HCEC 1CT (cell line): Measurements from ENCODE around the gene OVOL1.
"Not testable (repeated sequence)": the region's sequence is repeated elsewhere in the genome, so short reads cannot be mapped to it uniquely, and the experiment has no call there.

ENCODE experiments used
- DNase-seq: peaks from one replicate; pipeline ENCODE4 v3.0.0-alpha.2; 2017

Gene OVOL1

DNA sequence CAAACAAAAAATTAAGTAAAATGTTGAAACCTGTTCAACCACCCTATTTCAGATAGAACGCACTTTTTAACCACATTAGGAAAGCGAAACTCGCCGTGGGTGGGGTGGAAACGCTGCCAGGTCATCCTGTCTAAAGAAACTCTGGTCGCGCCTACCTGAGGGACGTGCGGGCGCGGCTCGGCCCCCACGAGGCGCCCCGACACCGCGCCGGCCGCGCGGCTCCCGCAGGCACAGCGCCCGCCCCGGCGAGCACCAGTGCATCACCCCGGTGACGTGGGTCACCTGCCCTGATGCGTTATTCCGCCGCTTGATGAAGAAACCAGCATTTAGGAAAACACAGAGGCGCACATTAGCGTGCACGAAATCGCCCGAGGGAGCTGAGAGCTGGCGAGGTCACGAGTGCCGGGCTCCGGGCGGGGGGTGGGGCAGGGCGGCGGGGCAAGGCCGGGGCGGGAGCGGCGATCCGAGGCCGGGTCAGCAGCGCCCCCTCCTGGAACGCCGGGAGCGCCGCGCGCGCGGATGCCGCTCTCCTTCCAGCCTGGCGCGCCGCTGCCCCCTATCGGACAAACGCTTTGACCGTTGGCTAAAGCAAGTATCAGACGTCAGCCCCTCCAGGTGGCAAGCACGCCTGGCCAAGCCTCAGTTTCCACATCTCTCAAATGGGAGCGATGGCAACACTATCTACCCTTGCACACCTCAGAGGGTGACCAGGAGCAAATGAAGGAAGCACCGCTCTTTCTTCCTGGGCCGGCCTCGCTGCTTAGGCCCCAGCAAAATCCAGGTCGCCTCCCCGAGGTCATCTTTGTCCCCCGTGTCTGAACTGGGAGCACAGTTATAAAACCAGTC, 31.2 kb downstream of the OVOL1 start:
- DNase-seq, result peak; percentile 78

DNA sequence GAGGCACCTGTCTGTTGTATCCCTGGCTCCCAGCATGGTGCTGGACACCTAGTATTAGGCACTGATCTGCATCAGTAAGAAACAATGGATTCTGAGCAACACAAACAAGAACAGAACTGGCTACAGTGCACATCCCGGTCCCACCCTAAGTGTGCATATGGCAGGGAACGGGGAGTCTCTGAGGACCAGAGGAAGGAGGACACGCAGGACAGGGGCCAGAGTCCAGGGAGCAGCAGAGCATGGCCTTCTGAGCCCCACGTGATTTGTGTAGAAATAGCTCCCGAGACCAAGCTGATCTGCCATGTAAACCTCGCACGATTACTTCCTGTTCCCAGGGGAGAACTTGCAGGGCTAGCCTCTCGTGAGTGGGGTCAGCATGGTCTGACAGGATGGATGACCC, 34.2 kb downstream of the OVOL1 start:
- DNase-seq, result no peak

DNA sequence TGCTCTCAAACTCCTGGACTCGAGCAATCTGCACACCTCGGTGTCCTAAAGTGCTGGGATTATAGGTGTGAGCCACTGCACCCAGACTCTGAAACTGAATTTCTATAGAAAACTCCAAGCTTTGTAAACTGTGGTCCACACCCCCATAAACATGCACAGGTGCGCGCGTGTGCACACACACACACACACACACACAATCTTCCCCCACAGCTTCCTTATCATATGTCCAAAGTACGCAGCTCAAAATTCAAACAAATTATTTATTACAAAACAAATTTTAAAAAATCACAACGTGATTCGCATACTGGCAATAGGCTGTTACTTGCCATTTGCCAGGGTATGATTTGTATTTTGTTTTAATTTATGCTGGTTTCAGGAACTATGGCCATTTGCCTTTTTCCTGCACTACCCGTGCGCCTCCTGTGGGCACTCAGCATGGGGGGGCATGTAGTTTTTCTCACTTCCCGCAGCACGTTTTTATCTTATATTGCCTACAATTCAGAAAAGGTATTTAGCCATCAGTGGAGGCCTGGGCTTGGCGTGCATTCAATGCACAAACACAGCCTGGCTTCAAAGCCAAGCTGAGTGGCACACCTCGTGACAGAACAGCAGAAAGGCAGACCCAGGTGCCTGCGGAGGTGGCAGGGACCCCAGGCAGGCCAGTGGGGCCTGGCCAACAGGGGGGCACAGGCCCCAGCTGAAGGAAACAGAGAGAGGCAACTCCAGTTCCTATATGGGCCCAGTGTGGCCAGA, 36.1 kb downstream of the OVOL1 start:
- DNase-seq, result no peak

DNA sequence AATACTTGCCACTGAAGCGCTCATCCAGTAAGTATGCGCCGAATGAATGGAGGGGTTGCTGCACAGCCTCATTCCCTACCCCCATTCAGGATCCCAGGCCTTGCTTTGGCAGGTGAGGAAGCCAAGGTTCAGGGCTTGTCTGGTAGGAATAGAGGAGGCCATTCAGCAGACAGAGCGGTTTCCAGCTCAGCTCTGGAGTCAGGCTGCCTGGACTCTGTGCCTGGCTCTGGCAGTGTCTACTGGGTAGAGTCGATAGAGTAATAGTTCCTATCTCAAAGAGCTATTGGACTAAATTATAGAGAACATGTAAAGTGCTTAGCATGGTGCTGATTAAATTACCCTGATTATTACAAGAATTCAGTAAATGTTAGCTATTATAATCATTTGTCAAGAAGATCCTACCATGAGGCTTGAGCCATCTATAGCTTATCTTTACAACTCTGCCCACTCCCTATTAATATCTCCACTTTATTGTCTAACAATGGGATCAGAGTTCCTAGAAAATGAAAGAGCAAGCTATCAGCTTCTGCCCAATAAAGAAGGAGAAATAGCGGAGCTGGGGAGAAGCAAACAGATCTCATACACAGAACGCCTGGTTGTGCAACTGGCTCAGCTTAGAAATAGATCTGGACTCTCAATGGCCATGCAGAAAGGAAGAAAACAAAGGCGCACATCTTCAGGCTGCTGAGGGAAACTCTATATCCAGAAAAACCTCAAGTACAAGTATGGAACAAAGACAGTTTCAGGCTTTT, 40.3 kb downstream of the OVOL1 start:
- no peak for DNase-seq

DNA sequence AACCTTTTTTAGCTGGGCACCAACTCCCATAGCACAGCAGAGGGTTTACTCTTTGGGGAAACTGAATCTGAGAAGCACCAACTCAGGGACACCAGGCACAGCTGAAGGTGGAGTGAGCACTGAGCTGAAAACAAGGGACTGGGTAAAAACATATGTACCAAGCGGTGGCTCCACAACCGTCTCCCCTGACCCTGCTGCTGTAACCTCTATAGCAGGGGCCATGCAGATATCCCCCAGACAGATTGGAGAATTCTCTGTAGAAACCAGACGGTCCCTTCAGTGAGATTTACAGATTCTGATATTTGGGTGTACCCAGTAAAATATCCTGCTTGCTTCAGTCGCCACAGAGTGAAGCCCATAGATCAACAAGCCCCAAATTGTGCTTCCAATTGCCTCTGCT, 42.6 kb downstream of the OVOL1 start:
- no peak for DNase-seq

DNA sequence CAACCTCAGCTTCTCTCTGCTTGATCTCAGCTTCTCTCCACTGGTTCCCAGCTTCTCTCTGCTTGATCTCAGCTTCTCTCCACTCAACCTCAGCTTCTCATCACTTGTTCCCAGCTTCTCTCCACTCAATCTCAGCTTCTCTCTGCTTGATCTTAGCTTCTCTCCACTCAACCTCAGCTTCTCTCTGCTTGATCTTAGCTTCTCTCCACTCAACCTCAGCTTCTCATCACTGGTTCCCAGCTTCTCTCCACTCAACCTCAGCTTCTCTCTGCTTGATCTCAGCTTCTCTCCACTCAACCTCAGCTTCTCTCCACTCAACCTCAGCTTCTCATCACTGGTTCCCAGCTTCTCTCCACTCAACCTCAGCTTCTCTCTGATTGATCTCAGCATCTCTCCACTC, 45.4 kb downstream of the OVOL1 start:
- not testable (repeated sequence) for DNase-seq

DNA sequence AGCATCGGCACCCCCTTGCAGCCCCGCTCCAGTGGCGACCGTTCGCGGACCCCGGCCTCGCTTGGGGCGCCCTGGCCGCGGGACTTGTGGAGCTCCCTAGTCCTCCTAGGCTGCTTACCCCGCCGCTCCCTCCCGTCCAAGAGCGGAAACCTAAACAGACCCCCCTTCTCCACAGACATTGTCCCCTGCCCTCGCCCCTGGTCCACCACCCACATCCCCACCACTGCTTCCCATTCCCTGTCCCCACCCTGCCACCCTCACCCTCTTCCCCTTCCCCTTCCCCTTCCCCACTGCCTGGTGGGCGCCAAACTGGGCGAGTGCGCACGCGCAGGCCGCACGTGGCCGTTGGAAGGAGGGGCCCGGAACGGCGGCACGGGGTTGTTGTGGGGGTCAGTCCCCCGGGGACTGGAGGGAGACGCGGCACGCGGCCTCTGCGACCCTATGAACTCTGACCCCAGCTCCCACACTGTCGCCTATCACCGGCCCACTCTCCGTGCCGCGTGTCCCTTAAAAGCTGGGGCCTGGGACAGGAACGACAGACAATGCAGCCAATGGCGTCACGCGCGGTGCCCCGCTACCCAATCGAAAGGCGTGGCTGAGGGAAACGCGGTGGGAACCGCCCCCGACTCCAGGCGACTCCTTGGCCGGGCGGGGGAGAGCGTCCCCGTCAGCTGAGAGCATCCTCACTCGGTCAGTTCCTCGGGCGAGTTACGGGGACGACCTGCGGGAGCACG, 46.6 kb downstream of the OVOL1 start, which contains the start of gene SNX32:
TSS of gene SNX32 (plus strand) at position 667 of the 734 bp plus-strand sequence. CDS start 103 bp downstream, outside the sequence.
- no peak for DNase-seq

DNA sequence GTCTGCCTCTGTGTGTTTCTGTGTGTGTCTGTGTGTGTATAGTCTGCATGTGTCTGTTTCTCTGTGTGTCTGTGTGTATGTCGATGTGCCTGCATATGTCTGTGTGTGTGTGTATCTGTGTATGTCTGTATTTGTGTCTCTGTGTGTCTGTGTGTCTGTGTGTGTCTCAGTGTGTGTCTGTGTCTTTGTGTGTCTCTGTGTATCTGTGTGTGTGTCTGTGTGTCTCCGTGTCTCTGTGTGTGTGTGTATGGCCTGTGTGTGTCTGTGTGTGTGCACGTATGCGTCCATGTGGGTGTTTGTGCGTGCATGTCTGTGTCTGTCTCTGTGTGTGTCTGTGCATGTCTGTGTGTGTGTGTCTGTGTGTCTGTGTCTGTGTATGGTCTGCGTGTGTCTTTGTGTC, 47.3 kb downstream of the OVOL1 start:
- no peak for DNase-seq

DNA sequence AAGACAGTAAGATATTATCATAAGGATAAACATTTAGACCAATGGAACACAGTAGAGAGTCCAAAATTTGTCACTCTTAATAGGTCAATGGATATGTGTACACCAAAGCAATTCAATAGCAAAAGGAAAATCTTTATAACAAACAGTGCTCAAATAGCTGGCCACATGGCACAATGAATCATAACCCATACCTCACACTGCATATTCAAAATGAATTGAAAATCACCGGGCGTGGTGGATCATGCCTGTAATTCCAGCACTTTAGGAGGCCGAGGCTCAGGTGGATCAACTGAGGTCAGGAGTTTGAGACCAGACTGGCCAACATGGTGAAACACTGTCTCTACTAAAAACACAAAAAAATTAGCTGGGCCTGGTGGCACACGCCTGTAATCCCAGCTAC, 55.3 kb downstream of the OVOL1 start:
- no peak for DNase-seq

DNA sequence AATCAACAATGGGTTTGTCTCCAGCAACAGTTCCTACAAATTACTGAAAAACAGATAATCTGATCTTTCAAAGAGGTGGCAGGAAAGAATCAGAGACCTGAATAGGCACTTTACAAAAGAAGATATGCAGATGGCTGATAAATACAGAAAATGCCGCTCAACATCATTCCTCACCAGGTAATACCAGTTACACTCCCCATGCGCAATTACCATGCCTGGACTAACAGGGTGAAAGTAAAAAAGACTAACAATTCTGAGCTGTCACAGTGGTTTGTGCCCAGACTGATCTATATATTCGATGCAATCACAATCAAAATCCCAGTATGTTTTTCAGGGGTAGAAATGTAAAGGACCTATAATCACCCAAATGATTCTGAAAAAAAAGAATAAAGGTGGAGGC, 56.9 kb downstream of the OVOL1 start:
- DNase-seq, result no peak

DNA sequence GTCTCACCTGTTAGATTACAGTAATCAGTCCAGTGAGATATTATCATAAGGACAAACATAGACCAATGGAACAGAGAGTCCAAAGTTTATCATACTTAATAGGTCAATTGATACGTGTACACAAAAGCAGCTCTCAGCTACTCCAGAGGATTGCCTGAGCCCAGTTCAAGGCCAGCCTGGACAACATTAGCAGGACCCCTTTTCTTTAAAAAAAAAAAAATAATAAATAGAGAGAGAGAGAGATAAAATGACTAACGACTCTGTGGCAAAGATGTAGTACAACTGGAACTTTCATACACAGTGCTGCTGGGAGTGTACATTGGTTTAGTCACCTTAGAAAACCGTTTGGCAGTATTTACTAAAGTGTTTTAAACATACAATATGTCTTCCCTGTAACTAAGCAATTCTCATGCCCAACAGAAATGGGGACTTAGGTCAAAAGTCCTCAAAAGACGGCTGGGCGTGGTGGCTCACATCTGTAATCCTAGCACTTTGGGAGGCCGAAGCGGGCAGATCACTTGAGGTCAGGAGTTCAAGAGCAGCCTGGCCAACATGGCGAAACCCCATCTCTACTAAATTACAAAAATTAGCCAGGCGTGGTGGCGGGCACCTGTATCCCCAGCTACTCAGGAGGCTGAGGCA, 57.5 kb downstream of the OVOL1 start:
- no peak for DNase-seq
